HEK293T (cell line): ENCODE data around the gene ADCY9.

Source experiments
- ARNT ChIP-seq: fragments of 450-650 bp; IDR thresholded peaks from 2 replicates; pipeline ENCODE4 v1.6.1; 2017; ENCODE audit warnings: mild to moderate bottlenecking
- CTBP1 ChIP-seq: fragments of 450-650 bp; IDR thresholded peaks from 2 replicates; pipeline ENCODE4 v1.6.1; 2016; ENCODE audit warnings: borderline replicate concordance
- FOXM1 ChIP-seq: fragments of 450-650 bp; IDR thresholded peaks from 2 replicates; pipeline ENCODE4 v1.6.1; 2017; ENCODE audit warnings: mild to moderate bottlenecking, borderline replicate concordance
- PKNOX1 ChIP-seq: fragments of 450-650 bp; IDR thresholded peaks from 2 replicates; pipeline ENCODE4 v1.6.1; 2016
- SP1 ChIP-seq: fragments of 450-650 bp; IDR thresholded peaks from 2 replicates; pipeline ENCODE4 v1.6.1; 2017
- SUZ12 ChIP-seq: fragments of 450-650 bp; IDR thresholded peaks from 2 replicates; pipeline ENCODE4 v1.6.1; 2016; ENCODE audit warnings: mild to moderate bottlenecking
- TARDBP ChIP-seq: fragments of 450-650 bp; IDR thresholded peaks from 2 replicates; pipeline ENCODE4 v1.6.1; 2016

GRCh38 chr16:4064950-4065352 is 51.3 kb downstream of the ADCY9 start:
- TF ChIP-seq CTBP1 (no peak), FOXM1 (no peak), ARNT (no peak), PKNOX1 (no peak), SUZ12 (no peak), TARDBP (no peak), SP1 (no peak)
